CD14-positive monocyte (primary cell): Measurements from ENCODE around the gene ALPK3. TPM values are rescaled to one million over a fixed set of nuclear protein-coding genes. Genes with fewer than 3 reads are reported as not detected.

Experiments
- DNase-seq, 3 donors: peaks; one replicate each; pipeline ENCODE4 v3.0.0-alpha.2; 2011 to 2022
- H2AFZ ChIP-seq: 2 replicates; pipeline ENCODE4 v1.6.0; 2012; ENCODE audit warnings: mild to moderate bottlenecking, low read depth, low read length, inconsistent platforms; ENCODE audit not compliant: insufficient read depth, poor library complexity, severe bottlenecking
- H3K27ac ChIP-seq, 2 donors: 1 replicate in 1 of 2; 2 replicates in 1 of 2; pipeline ENCODE4 v1.5.1; 2012 to 2013; ENCODE audit warnings: low read length in 2 of 2, control low read depth in 1 of 2, inconsistent platforms in 1 of 2, low read depth in 1 of 2, mild to moderate bottlenecking in 1 of 2
- H3K27me3 ChIP-seq, 2 donors: one replicate each; pipeline versions ENCODE4 v1.6.0 to v1.6.1; 2011 to 2013; ENCODE audit warnings: low read length in 2 of 2; ENCODE audit not compliant: control insufficient read depth in 2 of 2, insufficient read depth in 2 of 2
- H3K36me3 ChIP-seq, 2 donors: replicated peaks in 1 of 2; 1 replicate in 1 of 2; 2 replicates in 1 of 2; pipeline versions ENCODE4 v1.5.1 to v1.6.1; 2012 to 2013; ENCODE audit warnings: low read length in 2 of 2, control low read depth in 1 of 2, inconsistent platforms in 1 of 2, mild to moderate bottlenecking in 1 of 2; ENCODE audit not compliant: insufficient read depth in 2 of 2, control insufficient read depth in 1 of 2
- H3K4me1 ChIP-seq, 2 donors: 1 replicate in 1 of 2; 2 replicates in 1 of 2; pipeline versions ENCODE4 v1.5.1 to v1.6.1; 2012 to 2013; ENCODE audit warnings: low read length in 2 of 2, control low read depth in 1 of 2, inconsistent platforms in 1 of 2, mild to moderate bottlenecking in 1 of 2, moderate library complexity in 1 of 2; ENCODE audit not compliant: insufficient read depth in 2 of 2, control insufficient read depth in 1 of 2
- H3K4me2 ChIP-seq: replicated peaks from 2 replicates; pipeline ENCODE3; 2012; ENCODE audit warnings: low read length, moderate library complexity, mild to moderate bottlenecking; ENCODE audit not compliant: poor library complexity, severe bottlenecking; ENCODE audit errors: extremely low read depth
- H3K4me3 ChIP-seq, 3 experiments: fragments of 200-600 bp in 1 of 3; sonication (generic) in 1 of 3; replicated peaks in 1 of 3; 1 replicate in 2 of 3; 2 replicates in 1 of 3; pipeline ENCODE4 v1.5.1; 2011 to 2013; ENCODE audit warnings: low read length in 3 of 3, mild to moderate bottlenecking in 3 of 3, control low read depth in 2 of 3, low read depth in 2 of 3, inconsistent platforms in 1 of 3, moderate library complexity in 1 of 3
- H3K79me2 ChIP-seq: 2 replicates; pipeline ENCODE4 v1.6.0; 2012; ENCODE audit warnings: mild to moderate bottlenecking, control low read depth, inconsistent platforms, low read length, moderate library complexity; ENCODE audit not compliant: insufficient read depth
- H3K9ac ChIP-seq: 2 replicates; pipeline ENCODE4 v1.6.0; 2017; ENCODE audit warnings: low read length, mild to moderate bottlenecking; ENCODE audit not compliant: insufficient read depth, poor library complexity, severe bottlenecking
- H3K9me3 ChIP-seq, 2 donors: replicated peaks in 1 of 2; 1 replicate in 1 of 2; 2 replicates in 1 of 2; pipeline versions ENCODE4 v1.5.1 to v1.6.1; 2012 to 2013; ENCODE audit warnings: low read length in 2 of 2, control low read depth in 1 of 2; ENCODE audit not compliant: control insufficient read depth in 1 of 2, insufficient read depth in 1 of 2
- H4K20me1 ChIP-seq: 2 replicates; pipeline ENCODE4 v1.6.0; 2012; ENCODE audit warnings: mild to moderate bottlenecking, low read length, control low read depth, moderate library complexity; ENCODE audit not compliant: insufficient read depth
- H3K27ac Mint-ChIP-seq, 7 donors: one replicate each; pipeline ENCODE4 v1.8.0; 2020; ENCODE audit warnings: mild to moderate bottlenecking in 7 of 7, mixed read lengths in 7 of 7, moderate library complexity in 6 of 7, inconsistent platforms in 2 of 7
- H3K27me3 Mint-ChIP-seq, 3 donors: one replicate each; pipeline ENCODE4 v1.8.0; 2021 to 2022; ENCODE audit warnings: low read depth in 3 of 3, mild to moderate bottlenecking in 3 of 3, mixed read lengths in 3 of 3, moderate library complexity in 3 of 3, inconsistent platforms in 1 of 3
- H3K36me3 Mint-ChIP-seq, 2 donors: one replicate each; pipeline ENCODE4 v1.8.0; 2020; ENCODE audit warnings: mixed read lengths in 2 of 2, inconsistent platforms in 1 of 2, mild to moderate bottlenecking in 1 of 2
- H3K4me1 Mint-ChIP-seq: one replicate; pipeline ENCODE4 v1.8.0; 2020; ENCODE audit warnings: mild to moderate bottlenecking, mixed read lengths
- H3K4me3 Mint-ChIP-seq, 2 donors: one replicate each; pipeline ENCODE4 v1.8.0; 2020; ENCODE audit warnings: mild to moderate bottlenecking in 2 of 2, mixed read lengths in 2 of 2, moderate library complexity in 1 of 2
- H3K9me3 Mint-ChIP-seq, 7 donors: one replicate each; pipeline ENCODE4 v1.8.0; 2020 to 2022; ENCODE audit warnings: mixed read lengths in 7 of 7, mild to moderate bottlenecking in 6 of 7, moderate library complexity in 6 of 7, inconsistent platforms in 2 of 7
- CTCF ChIP-seq: fragments of 200-600 bp; IDR thresholded peaks from one replicate; pipeline ENCODE4 v1.8.0; 2022; ENCODE audit warnings: antibody characterized with exemption, mild to moderate bottlenecking
- WGBS: methylation state at CpG from one replicate; pipeline ENCODE4 v1.1.5; 2013; ENCODE audit warnings: missing lambda C conversion rate; ENCODE audit not compliant: insufficient coverage; 5-methylcytosine and 5-hydroxymethylcytosine counted together
- intact Hi-C, 2 donors: fragments of 100-400 bp; cut with micrococcal nuclease; formaldehyde crosslinking; loops; one replicate each; pipeline versions ENCODE4 v1.15.0 to v1.15.1; 2023
- polyA plus RNA-seq, 3 donors: library from polyadenylated mRNA; depleted of rRNA in 1 of 3; unstranded in 2 of 3; stranded (reverse) in 1 of 3; fragments of 300-500 nt in 2 of 3; fragments of >200 nt in 1 of 3; fragmentation: Illumina TruSeq in 2 of 3; gene quantifications; 1 replicate in 2 of 3; 2 replicates in 1 of 3; pipeline ENCODE4 v1.2.3, GENCODE V29; 2012 to 2021

The ALPK3 gene
- polyA plus RNA-seq, 3 donors: 0.02 to 0.12 TPM; not detected in 1

DNA sequence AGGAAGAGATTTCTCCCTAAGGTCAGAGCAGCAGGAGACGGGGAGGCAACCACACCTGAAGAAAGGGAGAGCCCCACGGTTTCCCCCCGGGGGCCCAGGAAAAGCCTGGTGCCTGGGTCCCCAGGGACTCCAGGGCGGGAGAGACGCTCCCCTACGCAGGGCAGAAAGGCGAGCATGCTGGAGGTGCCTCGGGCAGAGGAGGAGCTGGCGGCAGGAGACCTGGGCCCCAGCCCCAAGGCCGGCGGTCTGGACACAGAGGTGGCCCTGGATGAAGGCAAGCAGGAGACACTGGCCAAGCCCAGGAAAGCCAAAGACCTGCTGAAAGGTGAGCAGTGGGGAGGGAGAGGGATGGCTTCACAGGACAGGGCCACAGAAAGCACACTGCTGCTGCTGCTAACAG lies 41.1 kb downstream of the ALPK3 start:
- Histone ChIP-seq H3K9me3 (no peaks in the 10 kb centered on the region), H3K79me2 (no peaks in the 10 kb centered on the region), H2AFZ (no peak overlapping the region), H3K36me3 (no peaks in the 10 kb centered on the region), H3K4me1 (no peaks in the 10 kb centered on the region), H4K20me1 (no peaks in the 10 kb centered on the region), H3K27ac (no peak overlapping the region), H3K9ac (no peak overlapping the region), H3K4me3 (no peak overlapping the region), H3K27me3 (no peaks in the 10 kb centered on the region), H3K4me2 (no peak overlapping the region)
- Mint-ChIP-seq H3K4me1 (no peaks in the 10 kb centered on the region), H3K27me3 (peaks cover 0 to 2% (median 0%) of the 10 kb centered on the region in 3 donors), H3K4me3 (no peak overlapping the region), H3K9me3 (no peaks in the 10 kb centered on the region), H3K27ac (no peak overlapping the region), H3K36me3 (no peaks in the 10 kb centered on the region)
- 94% methylated on average over 11 of the region's 11 CpGs for WGBS
- no peak for DNase-seq
- no peak for TF ChIP-seq CTCF
- intact Hi-C loops: no loop called here

- no peak for TF ChIP-seq CTCF
- Histone ChIP-seq H4K20me1 (no peaks in the 10 kb centered on the region), H3K36me3 (no peaks in the 10 kb centered on the region), H3K4me3 (no peak overlapping the region), H2AFZ (no peak overlapping the region), H3K79me2 (no peaks in the 10 kb centered on the region), H3K9ac (no peak overlapping the region), H3K4me2 (no peak overlapping the region), H3K27me3 (no peaks in the 10 kb centered on the region), H3K9me3 (no peaks in the 10 kb centered on the region), H3K27ac (no peak overlapping the region), H3K4me1 (no peaks in the 10 kb centered on the region)
- no peak for DNase-seq
- intact Hi-C loops: no loop called here
- Mint-ChIP-seq H3K4me3 (no peak overlapping the region), H3K27me3 (peaks cover 0 to 2% (median 0%) of the 10 kb centered on the region in 3 donors), H3K36me3 (no peaks in the 10 kb centered on the region), H3K27ac (no peak overlapping the region), H3K9me3 (no peaks in the 10 kb centered on the region), H3K4me1 (no peaks in the 10 kb centered on the region)
- WGBS: 92% methylated on average over 4 of the region's 8 CpGs
These were observed 42.0 kb downstream of the ALPK3 start for GRCh38 chr15:84859144-84859543.
